Prostate gland (tissue), 2 donors: ENCODE data around the gene TPGS1. TPM values are rescaled to one million over a fixed set of nuclear protein-coding genes. Genes with fewer than 3 reads are reported as not detected.

Experiments used
- DNase-seq: peaks from one replicate; pipeline ENCODE4 v3.0.0-alpha.2; 2019; ENCODE audit warnings: low spot score
- H3K27ac ChIP-seq, 2 donors: fragments of 200-600 bp; sonication (generic); 2 replicates each; pipeline ENCODE4 v1.5.1; 2017 to 2019
- H3K27me3 ChIP-seq: fragments of 200-600 bp; sonication (generic); replicated peaks from 2 replicates; pipeline ENCODE4 v1.5.1; 2019; ENCODE audit not compliant: insufficient read depth
- H3K36me3 ChIP-seq, 2 donors: fragments of 200-600 bp; sonication (generic); 1 replicate in 1 of 2; 2 replicates in 1 of 2; pipeline versions ENCODE4 v1.5.1 to v1.8.1; 2017 to 2019
- H3K4me1 ChIP-seq: fragments of 200-600 bp; sonication (generic); replicated peaks from 2 replicates; pipeline ENCODE4 v1.5.1; 2019
- H3K4me3 ChIP-seq, 2 donors: fragments of 200-600 bp; sonication (generic); 2 replicates each; pipeline ENCODE4 v1.5.1; 2017 to 2019
- H3K9me3 ChIP-seq: fragments of 200-600 bp; sonication (generic); 2 replicates; pipeline ENCODE4 v1.5.1; 2017
- POLR2A ChIP-seq: fragments of 450-650 bp; IDR thresholded peaks from one replicate; pipeline ENCODE4 v1.6.1; 2016; ENCODE audit warnings: antibody characterized with exemption, mild to moderate bottlenecking
- POLR2AphosphoS5 ChIP-seq: sonication (generic); formaldehyde crosslinking; IDR thresholded peaks from one replicate; pipeline ENCODE4 v1.6.1; 2017; ENCODE audit warnings: antibody characterized with exemption
- WGBS: methylation state at CpG from one replicate; pipeline ENCODE4 v1.1.5; 2018; 5-methylcytosine and 5-hydroxymethylcytosine counted together
- intact Hi-C: fragments of 100-400 bp; cut with DNase I; formaldehyde crosslinking; loops from one replicate; pipeline ENCODE4 v1.14.2; 2022
- total RNA-seq, 2 donors: library from RNA; depleted of rRNA; stranded (reverse); fragments of >200 nt; gene quantifications; one replicate each; pipeline ENCODE4 v1.1.0, GENCODE V29; 2016
- TF ChIP-seq, protein P1 (sequence below), 4 experiments: fragments of 200-600 bp in 2 of 4; fragments of 450-650 bp in 2 of 4; sonication (generic) in 2 of 4; IDR thresholded peaks; 1 replicate in 3 of 4; 2 replicates in 1 of 4; pipeline ENCODE4 v1.5.1; 2016 to 2019; ENCODE audit warnings: antibody characterized with exemption in 4 of 4, mild to moderate bottlenecking in 2 of 4, moderate library complexity in 2 of 4

TPGS1 gene
- total RNA-seq, 2 donors from 2014 or later = 90.0 to 94.9 TPM

DNA sequence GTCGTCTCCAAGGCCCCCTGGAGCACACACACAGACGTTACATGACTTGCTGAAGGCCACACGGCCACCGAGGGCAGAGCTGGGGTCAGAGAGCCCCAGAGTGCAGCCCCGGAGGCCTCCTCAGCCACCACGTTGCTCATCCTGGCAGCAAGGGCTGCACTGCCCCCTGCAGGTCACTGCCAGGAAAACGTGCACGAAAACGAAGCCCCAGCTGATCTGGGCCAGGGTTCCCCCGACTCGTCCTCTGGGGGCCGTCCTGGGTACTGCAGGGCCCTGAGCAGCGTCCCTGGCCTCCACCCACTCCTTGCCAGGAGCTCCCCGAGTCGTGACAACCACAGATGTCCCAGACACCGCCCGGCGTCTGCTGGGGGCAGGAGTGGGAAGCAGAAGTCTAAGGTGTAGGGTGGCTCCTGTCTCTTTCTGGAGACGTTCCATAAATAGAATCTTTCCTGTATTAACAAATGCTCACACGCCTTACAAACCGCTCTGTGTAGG lies 3.4 kb downstream of the TPGS1 start:
- H3K36me3 ChIP-seq = no peaks in the 10 kb centered on the region
- no peak overlapping the region for H3K4me3 ChIP-seq
- intact Hi-C loops = no loop called here
- H3K27ac ChIP-seq = peak overlapping the region in 1 of 2 donors; percentile 8
- H3K9me3 ChIP-seq = no peaks in the 10 kb centered on the region
- DNase-seq = no peak
- H3K4me1 ChIP-seq = peaks cover 5% of the 10 kb centered on the region
- no peaks in the 10 kb centered on the region for H3K27me3 ChIP-seq
- WGBS = 27% methylated on average over 21 of the region's 21 CpGs
- TF ChIP-seq, protein P1, sequence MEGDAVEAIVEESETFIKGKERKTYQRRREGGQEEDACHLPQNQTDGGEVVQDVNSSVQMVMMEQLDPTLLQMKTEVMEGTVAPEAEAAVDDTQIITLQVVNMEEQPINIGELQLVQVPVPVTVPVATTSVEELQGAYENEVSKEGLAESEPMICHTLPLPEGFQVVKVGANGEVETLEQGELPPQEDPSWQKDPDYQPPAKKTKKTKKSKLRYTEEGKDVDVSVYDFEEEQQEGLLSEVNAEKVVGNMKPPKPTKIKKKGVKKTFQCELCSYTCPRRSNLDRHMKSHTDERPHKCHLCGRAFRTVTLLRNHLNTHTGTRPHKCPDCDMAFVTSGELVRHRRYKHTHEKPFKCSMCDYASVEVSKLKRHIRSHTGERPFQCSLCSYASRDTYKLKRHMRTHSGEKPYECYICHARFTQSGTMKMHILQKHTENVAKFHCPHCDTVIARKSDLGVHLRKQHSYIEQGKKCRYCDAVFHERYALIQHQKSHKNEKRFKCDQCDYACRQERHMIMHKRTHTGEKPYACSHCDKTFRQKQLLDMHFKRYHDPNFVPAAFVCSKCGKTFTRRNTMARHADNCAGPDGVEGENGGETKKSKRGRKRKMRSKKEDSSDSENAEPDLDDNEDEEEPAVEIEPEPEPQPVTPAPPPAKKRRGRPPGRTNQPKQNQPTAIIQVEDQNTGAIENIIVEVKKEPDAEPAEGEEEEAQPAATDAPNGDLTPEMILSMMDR (IDR thresholded peaks at IDR 0.05) = peak; percentile 51 to 81 (median 64)
- TF ChIP-seq POLR2AphosphoS5 = no peak
- TF ChIP-seq POLR2A = no peak

DNA sequence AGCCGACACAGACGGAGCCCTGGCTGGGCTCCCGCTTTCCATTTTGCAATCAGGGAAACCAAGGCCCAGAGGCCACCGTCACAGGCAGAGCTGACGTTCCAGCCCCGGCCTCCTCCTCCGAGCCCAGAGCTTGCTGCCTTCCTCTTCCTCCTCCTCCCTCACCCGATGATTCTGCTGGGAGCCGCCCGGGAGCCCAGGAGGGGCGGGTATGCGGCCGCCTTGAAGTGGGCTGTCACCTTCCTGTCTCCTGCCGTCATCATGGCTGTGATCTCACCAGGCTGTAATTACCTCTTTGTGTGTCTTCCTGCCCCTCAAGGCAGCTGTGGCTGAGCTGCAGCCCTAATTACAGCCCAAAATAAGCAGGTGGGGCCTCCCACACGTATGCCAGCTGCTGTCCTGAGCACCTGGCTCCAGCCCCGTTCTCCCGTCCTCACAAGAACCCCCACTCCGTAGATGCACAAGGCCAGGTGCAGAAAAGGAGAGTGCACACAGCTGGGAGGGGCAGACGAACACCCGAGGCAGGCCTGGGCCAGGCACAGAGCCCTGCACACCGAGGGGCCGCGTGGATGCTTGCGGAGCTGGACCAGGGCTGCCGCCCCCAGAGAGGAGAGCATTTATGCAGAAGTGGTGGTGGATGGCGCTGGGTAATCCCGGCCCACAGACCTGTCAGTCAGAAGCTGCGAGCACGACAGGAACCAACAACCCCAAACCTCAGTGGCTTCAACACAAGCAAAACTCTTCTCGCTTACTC lies 4.0 kb downstream of the TPGS1 start:
- Histone ChIP-seq H3K4me3 (no peak overlapping the region), H3K36me3 (no peaks in the 10 kb centered on the region), H3K9me3 (no peaks in the 10 kb centered on the region), H3K27ac (no peak overlapping the region), H3K4me1 (peaks cover 5% of the 10 kb centered on the region), H3K27me3 (no peaks in the 10 kb centered on the region)
- no peak for DNase-seq
- TF ChIP-seq, protein P1 (IDR thresholded peaks at IDR 0.05) = no peak
- TF ChIP-seq POLR2A (no peak), POLR2AphosphoS5 (no peak)
- intact Hi-C loops = no loop called here
- 67% methylated on average over 30 of the region's 30 CpGs for WGBS

- H3K27ac ChIP-seq = no peak overlapping the region
Measured at GRCh38 chr19:512547-513365, 5.5 kb downstream of the TPGS1 start.

GRCh38 chr19:513368-514165 lies 6.3 kb downstream of the TPGS1 start:
- H3K4me3 ChIP-seq = no peak overlapping the region
- TF ChIP-seq, protein P1 (IDR thresholded peaks at IDR 0.05) = no peak
- TF ChIP-seq POLR2AphosphoS5 (no peak), POLR2A (no peak)
- intact Hi-C loops = no loop called here
- no peaks in the 10 kb centered on the region for H3K9me3 ChIP-seq
- H3K27ac ChIP-seq = no peak overlapping the region
- 89% methylated on average over 10 of the region's 10 CpGs for WGBS
- no peak for DNase-seq
- H3K4me1 ChIP-seq = no peaks in the 10 kb centered on the region
- H3K27me3 ChIP-seq = no peaks in the 10 kb centered on the region
- H3K36me3 ChIP-seq = no peaks in the 10 kb centered on the region

More at GRCh38 chr19:512547-513365, 5.5 kb downstream of the TPGS1 start:
- TF ChIP-seq POLR2AphosphoS5 (no peak), POLR2A (no peak)
- TF ChIP-seq, protein P1 (IDR thresholded peaks at IDR 0.05) = no peak
- Histone ChIP-seq H3K9me3 (no peaks in the 10 kb centered on the region), H3K36me3 (no peaks in the 10 kb centered on the region), H3K27me3 (no peaks in the 10 kb centered on the region), H3K4me3 (no peak overlapping the region), H3K4me1 (peaks cover 5% of the 10 kb centered on the region)
- no peak for DNase-seq
- intact Hi-C loops = no loop called here
- 53% methylated on average over 52 of the region's 62 CpGs for WGBS
